Measurements from ENCODE around the gene SWSAP1.

Gene SWSAP1

DNA sequence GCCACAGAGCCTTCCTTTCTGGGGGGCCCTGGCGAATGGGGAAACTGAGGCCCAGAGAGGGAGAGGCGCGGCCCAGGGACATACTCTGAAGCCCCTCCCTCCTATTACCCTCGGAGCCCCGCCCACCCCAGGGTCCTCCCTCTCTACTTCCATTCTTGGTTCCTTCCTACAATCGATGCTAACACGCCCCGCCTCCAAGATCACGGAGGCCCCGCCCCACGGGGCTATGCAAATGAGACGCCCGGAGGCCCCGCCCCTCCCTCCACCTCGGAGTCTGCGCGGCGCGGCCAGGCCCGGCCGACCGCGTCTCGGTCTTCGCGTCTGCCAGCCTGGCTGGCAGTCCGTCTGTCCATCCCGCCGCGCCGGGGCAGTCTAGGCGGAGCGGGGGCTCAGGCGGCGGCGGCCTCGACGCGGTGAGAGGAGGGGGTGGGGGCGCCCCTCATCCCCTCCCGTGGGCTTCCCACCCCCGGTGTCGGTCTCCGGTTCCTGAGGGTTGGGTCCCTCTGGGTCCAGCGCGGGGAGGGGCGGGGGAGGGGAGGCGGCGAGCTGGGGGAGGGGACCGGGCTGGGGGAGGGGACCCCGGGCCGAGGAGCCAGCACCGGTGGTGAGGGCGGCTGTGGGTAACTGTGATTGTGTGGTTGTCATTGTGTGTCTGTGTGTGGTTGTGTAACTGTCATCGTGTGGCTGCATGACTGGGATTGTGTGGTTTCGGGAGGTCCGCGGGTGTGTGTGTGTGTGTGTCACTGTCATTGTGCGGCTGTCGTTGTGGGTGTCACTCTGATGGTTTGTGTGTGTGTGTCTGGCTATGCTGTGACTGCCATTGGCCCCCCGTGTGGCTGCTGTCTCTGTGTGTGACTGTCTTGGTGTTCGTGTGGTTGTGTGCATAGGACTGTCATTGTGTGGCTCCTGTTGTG is 19.0 kb upstream of the SWSAP1 start, which contains the start of gene PLPPR2:
Gene PLPPR2, plus strand, starts transcription at position 273 of the 914 bp plus-strand sequence. CDS start 2,242 bp downstream, outside the sequence.
- Histone ChIP-seq H3K4me2 (ENCODE audit: low read depth, low read length, poor library complexity, severe bottlenecking) (no peak within 1 kb of the TSS), H3K9ac (ENCODE audit: low read depth, low read length, poor library complexity, severe bottlenecking) (no peak within 1 kb of the TSS), H4K20me1 (ENCODE audit: insufficient read depth, low read length, poor library complexity, severe bottlenecking) (no peaks in the 10 kb centered on the region), H3K79me2 (ENCODE audit: insufficient read depth, low read length) (no peaks in the 10 kb centered on the region), H3F3A (ENCODE audit: low read depth) (no peaks in the 10 kb centered on the region), H3K9me3 (ENCODE audit: insufficient read depth, low read depth, low read length) (no peaks in the 10 kb centered on the region), H3K4me1 (ENCODE audit: insufficient read depth, low read length, poor library complexity, severe bottlenecking) (no peaks in the 10 kb centered on the region), H2AFZ (ENCODE audit: low read length) (no peak within 1 kb of the TSS), H3K4me3 (ENCODE audit: low read length, poor library complexity, severe bottlenecking) (no peak within 1 kb of the TSS), H3K36me3 (ENCODE audit: insufficient read depth, low read length) (no peaks in the 10 kb centered on the region), H3K27me3 (ENCODE audit: insufficient read depth, low read length, poor library complexity, severe bottlenecking) (no peaks in the 10 kb centered on the region), H3K9me2 (replicated peaks; ENCODE audit: low read depth, low read length) (no peaks in the 10 kb centered on the region)
- TF ChIP-seq EZH2phosphoT487 (IDR thresholded peaks at IDR 0.05; ENCODE audit: borderline replicate concordance) (no peak), CTCF (conservative IDR thresholded peaks at IDR 0.05; ENCODE audit: low read length) (no peak)

DNA sequence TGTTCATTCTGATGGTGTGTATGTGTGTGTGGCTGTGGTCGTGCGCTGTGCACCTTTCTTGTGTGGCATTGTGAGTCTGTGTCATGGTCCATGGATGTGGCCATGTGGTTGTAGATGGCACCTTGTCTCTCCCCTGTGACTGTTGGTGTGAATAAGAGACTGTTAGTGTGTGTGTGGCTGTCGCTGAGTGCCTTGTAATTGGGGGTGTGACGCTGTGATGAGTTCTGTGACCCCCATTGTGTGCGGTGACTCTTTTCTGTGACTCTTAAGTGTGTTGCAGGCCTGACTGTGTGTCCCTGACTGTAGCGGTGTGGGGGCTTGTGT is 18.4 kb upstream of the SWSAP1 start:
- TF ChIP-seq EZH2phosphoT487 (IDR thresholded peaks at IDR 0.05; ENCODE audit: borderline replicate concordance) (no peak), CTCF (conservative IDR thresholded peaks at IDR 0.05; ENCODE audit: low read length) (no peak)
- Histone ChIP-seq H3K36me3 (ENCODE audit: insufficient read depth, low read length) (no peaks in the 10 kb centered on the region), H3K4me2 (ENCODE audit: low read depth, low read length, poor library complexity, severe bottlenecking) (no peak overlapping the region), H3K9ac (ENCODE audit: low read depth, low read length, poor library complexity, severe bottlenecking) (no peak overlapping the region), H4K20me1 (ENCODE audit: insufficient read depth, low read length, poor library complexity, severe bottlenecking) (no peaks in the 10 kb centered on the region), H2AFZ (ENCODE audit: low read length) (no peak overlapping the region), H3K4me3 (ENCODE audit: low read length, poor library complexity, severe bottlenecking) (no peak overlapping the region), H3K27me3 (ENCODE audit: insufficient read depth, low read length, poor library complexity, severe bottlenecking) (no peaks in the 10 kb centered on the region), H3K9me2 (replicated peaks; ENCODE audit: low read depth, low read length) (no peaks in the 10 kb centered on the region), H3K79me2 (ENCODE audit: insufficient read depth, low read length) (no peaks in the 10 kb centered on the region), H3K9me3 (ENCODE audit: insufficient read depth, low read depth, low read length) (no peaks in the 10 kb centered on the region), H3F3A (ENCODE audit: low read depth) (no peaks in the 10 kb centered on the region), H3K4me1 (ENCODE audit: insufficient read depth, low read length, poor library complexity, severe bottlenecking) (no peaks in the 10 kb centered on the region)

DNA sequence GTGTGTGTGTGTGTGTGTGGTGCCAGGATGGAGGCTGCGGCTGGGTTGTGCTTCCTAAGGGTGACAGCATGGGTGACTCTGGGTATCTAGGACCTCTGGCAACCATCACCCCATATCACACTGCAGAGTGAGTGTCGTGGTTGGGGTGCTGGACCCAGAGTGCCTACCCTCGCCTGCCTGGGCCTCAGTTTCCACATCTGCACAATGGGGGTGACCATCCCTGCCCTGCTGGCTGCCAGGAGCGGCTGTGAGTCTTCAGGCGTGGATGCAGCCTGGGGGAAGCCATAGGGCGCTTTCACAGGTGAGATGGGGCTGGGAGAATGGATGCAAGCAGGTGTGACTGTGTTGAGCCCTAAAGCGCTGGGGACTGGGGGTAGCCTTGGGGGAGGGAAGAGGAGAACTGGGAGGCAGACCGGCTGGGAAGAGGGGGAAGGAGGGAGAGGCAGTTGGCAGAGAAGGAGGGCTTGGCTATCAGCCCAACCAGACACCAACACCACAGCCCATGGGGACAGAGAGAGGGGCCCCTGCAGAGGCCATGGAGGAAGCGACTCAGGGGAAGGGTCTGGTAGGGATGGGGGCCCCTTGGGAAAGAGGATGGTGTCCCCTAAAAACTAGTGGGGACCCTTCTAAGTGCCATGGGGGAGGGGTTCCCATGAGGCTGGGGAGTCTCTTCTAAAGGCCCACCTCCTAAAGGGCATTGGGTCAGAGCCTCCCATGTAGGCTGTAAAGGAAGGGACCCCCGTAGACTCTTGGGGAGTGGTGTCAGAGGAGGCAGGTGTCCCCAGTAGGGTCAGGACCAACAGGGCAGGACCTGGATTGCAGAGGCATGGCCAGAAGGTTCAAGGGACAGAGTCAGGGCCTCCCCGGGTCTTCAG is 17.6 kb upstream of the SWSAP1 start:
- no peak overlapping the region for H3K4me2 ChIP-seq (ENCODE audit: low read depth, low read length, poor library complexity, severe bottlenecking)
- H3K4me1 ChIP-seq (ENCODE audit: insufficient read depth, low read length, poor library complexity, severe bottlenecking), result no peaks in the 10 kb centered on the region
- no peaks in the 10 kb centered on the region for H3K9me3 ChIP-seq (ENCODE audit: insufficient read depth, low read depth, low read length)
- no peaks in the 10 kb centered on the region for H3K27me3 ChIP-seq (ENCODE audit: insufficient read depth, low read length, poor library complexity, severe bottlenecking)
- H3K9me2 ChIP-seq (replicated peaks; ENCODE audit: low read depth, low read length), result no peaks in the 10 kb centered on the region
- TF ChIP-seq EZH2phosphoT487 (IDR thresholded peaks at IDR 0.05; ENCODE audit: borderline replicate concordance), result no peak
- TF ChIP-seq CTCF (conservative IDR thresholded peaks at IDR 0.05; ENCODE audit: low read length), result no peak
- no peaks in the 10 kb centered on the region for H3K36me3 ChIP-seq (ENCODE audit: insufficient read depth, low read length)
- no peak overlapping the region for H3K4me3 ChIP-seq (ENCODE audit: low read length, poor library complexity, severe bottlenecking)
- no peak overlapping the region for H2AFZ ChIP-seq (ENCODE audit: low read length)
- no peaks in the 10 kb centered on the region for H3F3A ChIP-seq (ENCODE audit: low read depth)
- H3K9ac ChIP-seq (ENCODE audit: low read depth, low read length, poor library complexity, severe bottlenecking), result no peak overlapping the region
- H4K20me1 ChIP-seq (ENCODE audit: insufficient read depth, low read length, poor library complexity, severe bottlenecking), result no peaks in the 10 kb centered on the region
- no peaks in the 10 kb centered on the region for H3K79me2 ChIP-seq (ENCODE audit: insufficient read depth, low read length)

All from Loucy (cell line).